ENCODE measurements around the gene MBTPS1.

MBTPS1 gene

GRCh38 chr16:84082110-84082509 is 34.6 kb downstream of the MBTPS1 start:
- Mint-ChIP-seq H3K36me3 (ENCODE audit: low read depth) (peaks cover 91% of the 10 kb centered on the region), H3K4me3 (no peak overlapping the region), H3K4me1 (ENCODE audit: low read depth) (peaks cover 23% of the 10 kb centered on the region), H3K27me3 (no peaks in the 10 kb centered on the region), H3K9me3 (no peaks in the 10 kb centered on the region), H3K27ac (peak overlapping the region; percentile 50)
- DNase-seq = no peak

DNA sequence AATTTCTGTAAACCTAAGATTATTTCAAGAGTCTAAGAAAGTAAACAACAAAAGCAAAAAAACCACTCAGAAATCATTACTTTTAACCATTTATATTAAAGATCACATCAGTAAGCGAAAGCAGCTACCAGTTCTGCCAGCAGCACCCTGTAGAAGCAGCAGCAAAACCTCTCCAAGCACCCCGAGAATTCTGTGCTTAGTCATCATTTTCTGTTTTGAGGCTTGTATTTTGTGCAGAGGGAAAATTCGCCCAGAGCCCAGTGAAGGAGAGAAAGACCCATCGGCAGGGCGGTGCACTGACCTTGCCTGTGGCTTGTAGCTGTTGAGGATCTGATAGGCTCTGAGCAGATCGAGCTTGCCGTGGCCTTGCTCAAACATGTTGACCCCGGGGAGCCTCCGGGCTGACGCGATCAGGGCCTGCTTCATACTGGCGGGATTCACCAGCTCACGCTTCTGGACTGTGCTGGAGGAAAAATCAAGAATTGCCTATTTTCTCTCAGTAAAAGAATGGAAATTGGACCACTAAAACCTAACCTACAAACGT is 35.2 kb downstream of the MBTPS1 start:
- no peaks in the 10 kb centered on the region for H3K9me3 Mint-ChIP-seq
- H3K36me3 Mint-ChIP-seq (ENCODE audit: low read depth) = peaks cover 91% of the 10 kb centered on the region
- peaks cover 20% of the 10 kb centered on the region for H3K4me1 Mint-ChIP-seq (ENCODE audit: low read depth)
- H3K4me3 Mint-ChIP-seq = no peak overlapping the region
- DNase-seq = no peak
- no peaks in the 10 kb centered on the region for H3K27me3 Mint-ChIP-seq
- no peak overlapping the region for H3K27ac Mint-ChIP-seq

DNA sequence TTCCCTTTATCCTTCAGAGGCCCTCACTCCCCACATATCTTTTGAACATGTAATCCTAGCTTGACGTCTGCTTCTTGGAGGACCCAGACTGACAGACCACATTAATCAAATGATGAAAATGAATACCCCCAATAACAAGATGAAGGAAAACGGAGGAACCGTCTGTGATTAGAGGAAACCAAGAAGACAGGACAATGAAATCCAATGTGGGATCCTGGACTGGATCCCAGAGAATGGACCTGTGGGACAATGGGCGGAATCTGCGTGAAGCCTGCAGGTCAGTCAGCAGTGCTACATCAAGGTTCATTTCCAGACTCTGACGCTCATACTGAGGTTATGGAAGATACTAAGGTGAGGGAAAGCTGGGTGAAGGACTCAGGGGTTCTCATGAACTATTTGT is 35.9 kb downstream of the MBTPS1 start:
- Mint-ChIP-seq H3K27ac (no peak overlapping the region), H3K27me3 (no peaks in the 10 kb centered on the region)

DNA sequence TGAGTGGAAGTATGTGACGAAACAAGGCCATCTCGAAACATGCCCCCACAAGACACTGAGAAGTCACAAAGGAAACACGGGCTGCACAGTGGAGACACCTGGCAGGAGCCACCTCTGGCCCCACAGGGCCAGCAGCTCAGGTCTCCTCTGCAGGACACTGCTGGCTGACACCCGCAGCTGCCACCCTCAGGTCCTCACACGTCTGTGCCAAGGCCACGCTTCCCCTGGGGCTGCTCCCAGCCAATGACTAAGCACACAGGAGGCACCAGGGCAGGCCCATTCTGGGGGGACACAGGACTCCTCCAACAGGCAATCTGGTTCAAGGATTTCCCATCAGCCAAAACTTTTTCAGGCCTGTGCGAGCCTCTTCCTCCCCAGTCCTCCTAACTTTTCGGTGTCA is 36.4 kb downstream of the MBTPS1 start:
- Mint-ChIP-seq H3K4me3 (no peak overlapping the region), H3K27me3 (no peaks in the 10 kb centered on the region), H3K36me3 (ENCODE audit: low read depth) (peaks cover 92% of the 10 kb centered on the region), H3K9me3 (no peaks in the 10 kb centered on the region), H3K4me1 (ENCODE audit: low read depth) (peaks cover 13% of the 10 kb centered on the region), H3K27ac (no peak overlapping the region)
- DNase-seq = no peak

More for the DNA sequence above, 35.9 kb downstream of the MBTPS1 start:
- H3K36me3 Mint-ChIP-seq (ENCODE audit: low read depth) = peaks cover 89% of the 10 kb centered on the region
- no peak for DNase-seq
- no peaks in the 10 kb centered on the region for H3K9me3 Mint-ChIP-seq
- H3K4me1 Mint-ChIP-seq (ENCODE audit: low read depth) = peaks cover 15% of the 10 kb centered on the region
- H3K4me3 Mint-ChIP-seq = no peak overlapping the region

- Mint-ChIP-seq H3K4me3 (no peak overlapping the region), H3K36me3 (ENCODE audit: low read depth) (peaks cover 95% of the 10 kb centered on the region), H3K9me3 (no peaks in the 10 kb centered on the region), H3K4me1 (ENCODE audit: low read depth) (peaks cover 7% of the 10 kb centered on the region), H3K27me3 (no peaks in the 10 kb centered on the region), H3K27ac (no peak overlapping the region)
- DNase-seq = no peak
These were observed 37.1 kb downstream of the MBTPS1 start for GRCh38 chr16:84079664-84080063.

GRCh38 chr16:84075376-84075775 is 41.4 kb downstream of the MBTPS1 start:
- Mint-ChIP-seq H3K4me3 (no peak overlapping the region), H3K4me1 (ENCODE audit: low read depth) (peaks cover 6% of the 10 kb centered on the region), H3K9me3 (no peaks in the 10 kb centered on the region), H3K27ac (peak overlapping the region; percentile 27), H3K36me3 (ENCODE audit: low read depth) (peaks cover 90% of the 10 kb centered on the region), H3K27me3 (no peaks in the 10 kb centered on the region)
- DNase-seq = no peak

DNA sequence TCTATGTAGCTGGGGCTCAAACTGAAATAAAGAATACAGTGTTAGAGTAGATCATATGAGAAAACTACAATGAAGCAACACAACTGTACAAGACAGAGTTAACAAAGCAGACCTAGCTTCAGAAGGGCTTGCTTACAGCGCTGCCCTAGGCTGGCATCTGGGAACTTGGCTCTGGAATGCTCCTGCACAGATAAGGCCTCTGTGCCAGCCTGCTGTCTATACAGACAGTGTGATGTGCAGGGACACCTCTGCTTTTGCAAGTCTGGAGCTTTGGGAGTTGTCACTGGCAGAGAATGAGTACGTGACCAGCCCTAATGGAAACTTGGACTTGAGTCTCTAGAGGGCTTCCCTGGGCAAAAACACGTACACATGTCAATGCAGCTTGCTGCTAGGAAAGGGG is 42.0 kb downstream of the MBTPS1 start:
- Mint-ChIP-seq H3K4me3 (no peak overlapping the region), H3K4me1 (ENCODE audit: low read depth) (peaks cover 4% of the 10 kb centered on the region), H3K9me3 (no peaks in the 10 kb centered on the region), H3K36me3 (ENCODE audit: low read depth) (peaks cover 90% of the 10 kb centered on the region), H3K27me3 (no peaks in the 10 kb centered on the region), H3K27ac (no peak overlapping the region)
- DNase-seq = no peak

GRCh38 chr16:84072014-84072413 is 44.7 kb downstream of the MBTPS1 start:
- Mint-ChIP-seq H3K27me3 (no peaks in the 10 kb centered on the region), H3K27ac (no peak overlapping the region), H3K36me3 (ENCODE audit: low read depth) (peaks cover 91% of the 10 kb centered on the region), H3K9me3 (no peaks in the 10 kb centered on the region), H3K4me3 (no peak overlapping the region), H3K4me1 (ENCODE audit: low read depth) (peaks cover 1% of the 10 kb centered on the region)
- DNase-seq = no peak

GRCh38 chr16:84071121-84071520 is 45.6 kb downstream of the MBTPS1 start:
- Mint-ChIP-seq H3K4me3 (no peak overlapping the region), H3K36me3 (ENCODE audit: low read depth) (peaks cover 89% of the 10 kb centered on the region), H3K9me3 (no peaks in the 10 kb centered on the region), H3K27me3 (no peaks in the 10 kb centered on the region), H3K27ac (no peak overlapping the region), H3K4me1 (ENCODE audit: low read depth) (no peaks in the 10 kb centered on the region)
- DNase-seq = no peak

- H3K36me3 Mint-ChIP-seq (ENCODE audit: low read depth) = peaks cover 91% of the 10 kb centered on the region
- H3K4me3 Mint-ChIP-seq = no peak overlapping the region
- peak overlapping the region; percentile 61 for H3K27ac Mint-ChIP-seq
- no peaks in the 10 kb centered on the region for H3K4me1 Mint-ChIP-seq (ENCODE audit: low read depth)
- H3K9me3 Mint-ChIP-seq = no peaks in the 10 kb centered on the region
- no peaks in the 10 kb centered on the region for H3K27me3 Mint-ChIP-seq
- no peak for DNase-seq
These were observed 47.2 kb downstream of the MBTPS1 start for GRCh38 chr16:84069540-84069939.

GRCh38 chr16:84068783-84069462 is 47.8 kb downstream of the MBTPS1 start:
- no peaks in the 10 kb centered on the region for H3K9me3 Mint-ChIP-seq
- H3K4me3 Mint-ChIP-seq = no peak overlapping the region
- H3K27ac Mint-ChIP-seq = peak overlapping the region; percentile 61
- peaks cover 91% of the 10 kb centered on the region for H3K36me3 Mint-ChIP-seq (ENCODE audit: low read depth)
- peak; percentile 5 for DNase-seq
- no peaks in the 10 kb centered on the region for H3K27me3 Mint-ChIP-seq
- no peaks in the 10 kb centered on the region for H3K4me1 Mint-ChIP-seq (ENCODE audit: low read depth)

DNA sequence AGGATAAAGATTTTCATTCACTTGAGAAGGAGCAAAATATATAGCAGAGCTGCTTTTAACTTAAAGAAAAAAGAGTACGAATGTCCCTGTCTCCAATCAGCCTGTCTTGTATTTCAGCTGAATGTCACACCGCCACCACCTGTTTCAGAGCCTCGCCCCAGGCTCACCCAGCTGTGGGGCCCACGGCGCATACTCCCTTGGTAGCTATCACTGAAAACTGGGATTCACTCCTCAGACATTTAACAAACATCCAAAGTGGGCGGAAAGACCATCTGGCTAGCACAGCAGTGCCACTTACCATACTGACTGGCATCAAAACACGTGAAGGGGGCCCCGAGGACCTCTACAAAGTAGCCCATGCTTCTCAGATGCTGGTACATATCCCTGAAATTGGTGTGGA is 48.7 kb downstream of the MBTPS1 start:
- peak; percentile 6 for DNase-seq
- Mint-ChIP-seq H3K36me3 (ENCODE audit: low read depth) (peaks cover 93% of the 10 kb centered on the region), H3K27me3 (no peaks in the 10 kb centered on the region), H3K4me3 (no peak overlapping the region), H3K4me1 (ENCODE audit: low read depth) (peaks cover 2% of the 10 kb centered on the region), H3K27ac (no peak overlapping the region), H3K9me3 (no peaks in the 10 kb centered on the region)

GRCh38 chr16:84067640-84068039 is 49.1 kb downstream of the MBTPS1 start:
- peaks cover 95% of the 10 kb centered on the region for H3K36me3 Mint-ChIP-seq (ENCODE audit: low read depth)
- H3K4me3 Mint-ChIP-seq = no peak overlapping the region
- no peak for DNase-seq
- H3K9me3 Mint-ChIP-seq = no peaks in the 10 kb centered on the region
- H3K27me3 Mint-ChIP-seq = no peaks in the 10 kb centered on the region
- H3K27ac Mint-ChIP-seq = no peak overlapping the region
- H3K4me1 Mint-ChIP-seq (ENCODE audit: low read depth) = peaks cover 5% of the 10 kb centered on the region

DNA sequence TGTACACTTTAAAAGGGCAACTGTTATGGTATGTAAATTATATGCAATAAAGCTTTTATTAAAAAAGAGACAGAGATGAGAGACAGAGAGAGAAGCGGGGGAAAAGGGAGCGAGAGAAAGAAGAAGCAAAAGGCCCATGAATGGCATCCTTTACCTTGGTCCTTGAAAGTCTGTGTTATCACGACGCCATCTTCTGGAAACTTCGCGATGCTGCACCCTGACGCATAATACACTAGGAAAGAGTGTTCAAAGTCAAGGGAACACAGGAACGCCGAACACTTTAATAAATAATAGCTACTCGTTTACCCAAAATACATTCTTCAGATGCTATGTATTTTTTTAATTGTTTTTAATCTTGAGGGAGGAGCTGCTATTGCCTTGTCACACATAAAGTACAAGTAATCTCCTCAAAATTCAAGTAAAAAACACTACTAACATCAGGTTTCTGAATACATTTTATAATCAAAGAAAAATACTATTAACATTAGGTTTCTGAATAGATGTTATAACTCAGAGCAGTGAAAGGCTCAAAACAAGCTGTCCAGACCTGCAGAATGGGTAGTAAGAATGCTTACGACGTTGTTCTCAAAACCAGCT is 51.1 kb downstream of the MBTPS1 start:
- Mint-ChIP-seq H3K9me3 (no peaks in the 10 kb centered on the region), H3K4me1 (ENCODE audit: low read depth) (peaks cover 5% of the 10 kb centered on the region), H3K27me3 (no peaks in the 10 kb centered on the region), H3K36me3 (ENCODE audit: low read depth) (peaks cover 95% of the 10 kb centered on the region), H3K4me3 (no peak overlapping the region), H3K27ac (no peak overlapping the region)
- DNase-seq = peak; percentile 36

DNA sequence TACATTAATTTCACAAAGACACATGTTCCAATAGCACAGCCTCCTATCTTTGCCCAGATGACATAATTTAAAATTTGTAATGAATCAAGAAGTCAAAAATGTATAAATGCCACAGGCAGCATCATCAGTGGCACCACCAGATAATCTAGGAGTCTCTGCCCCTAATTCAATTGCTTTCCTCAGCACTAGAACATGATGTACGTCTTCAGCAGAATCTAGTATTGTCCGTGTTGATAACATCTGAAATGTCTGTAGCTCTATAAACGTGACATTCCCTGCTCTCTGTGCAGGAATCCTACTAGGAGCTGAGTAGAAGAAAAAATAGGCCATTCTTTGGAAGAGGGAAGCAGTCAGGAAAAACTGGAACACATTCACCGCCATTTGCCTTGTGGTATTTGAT is 52.8 kb downstream of the MBTPS1 start:
- H3K4me1 Mint-ChIP-seq (ENCODE audit: low read depth) = peaks cover 5% of the 10 kb centered on the region
- H3K4me3 Mint-ChIP-seq = no peak overlapping the region
- no peaks in the 10 kb centered on the region for H3K27me3 Mint-ChIP-seq
- H3K9me3 Mint-ChIP-seq = no peaks in the 10 kb centered on the region
- peaks cover 95% of the 10 kb centered on the region for H3K36me3 Mint-ChIP-seq (ENCODE audit: low read depth)
- DNase-seq = no peak
- no peak overlapping the region for H3K27ac Mint-ChIP-seq

Data from activated T-cell treated with anti-CD3 and anti-CD28 coated beads, Interleukin-2, amount 50 U/mL, for 24 hours (primary cell).